MG63 (cell line): Measurements from ENCODE around the gene IL4I1. TPM values are rescaled to one million over a fixed set of nuclear protein-coding genes. Genes with fewer than 3 reads are reported as not detected.
"Not testable (repeated sequence)": the region's sequence is repeated elsewhere in the genome, so short reads cannot be mapped to it uniquely, and the experiment has no call there.

Experiments
- DNase-seq: peaks from one replicate; pipeline ENCODE4 v3.0.0-alpha.2; 2020
- H3K27me3 ChIP-seq: fragments of 250-450 bp; sonication (Bioruptor Pico); 2 replicates; pipeline ENCODE4 v1.5.1; 2020; ENCODE audit warnings: mild to moderate bottlenecking, moderate library complexity
- H3K36me3 ChIP-seq: fragments of 250-450 bp; sonication (Bioruptor Pico); 2 replicates; pipeline ENCODE4 v1.5.1; 2020; ENCODE audit warnings: mild to moderate bottlenecking, moderate library complexity
- H3K4me3 ChIP-seq: fragments of 250-450 bp; sonication (Bioruptor Pico); 2 replicates; pipeline ENCODE4 v1.5.1; 2020; ENCODE audit warnings: mild to moderate bottlenecking, moderate library complexity
- H3K9me3 ChIP-seq: fragments of 250-450 bp; sonication (Bioruptor Pico); 2 replicates; pipeline ENCODE4 v1.5.1; 2020; ENCODE audit warnings: mild to moderate bottlenecking, moderate library complexity
- total RNA-seq: library from RNA; depleted of rRNA; stranded (reverse); fragments of >200 nt; shearing (Covaris generic); gene quantifications from 2 replicates; pipeline ENCODE4 v1.2.3, GENCODE V29; 2014; ENCODE audit warnings: low replicate concordance

The IL4I1 gene
- total RNA-seq, 1 experiment from 2014 or later, result 3.6 TPM

GRCh38 chr19:49929121-49929610, 32.5 kb upstream of the IL4I1 start, which contains the start of the genes ATF5 and NUP62:
ATF5 (plus strand) TSS chr19:49929205; CDS start chr19:49930851, 1,646 bp downstream.
NUP62 (minus strand) TSS chr19:49929504; CDS start chr19:49909807, 19,697 bp downstream.
- Histone ChIP-seq H3K4me3 (peak within 1 kb of the TSS; percentile 97), H3K36me3 (peaks cover 61% of the 10 kb centered on the region)

DNA sequence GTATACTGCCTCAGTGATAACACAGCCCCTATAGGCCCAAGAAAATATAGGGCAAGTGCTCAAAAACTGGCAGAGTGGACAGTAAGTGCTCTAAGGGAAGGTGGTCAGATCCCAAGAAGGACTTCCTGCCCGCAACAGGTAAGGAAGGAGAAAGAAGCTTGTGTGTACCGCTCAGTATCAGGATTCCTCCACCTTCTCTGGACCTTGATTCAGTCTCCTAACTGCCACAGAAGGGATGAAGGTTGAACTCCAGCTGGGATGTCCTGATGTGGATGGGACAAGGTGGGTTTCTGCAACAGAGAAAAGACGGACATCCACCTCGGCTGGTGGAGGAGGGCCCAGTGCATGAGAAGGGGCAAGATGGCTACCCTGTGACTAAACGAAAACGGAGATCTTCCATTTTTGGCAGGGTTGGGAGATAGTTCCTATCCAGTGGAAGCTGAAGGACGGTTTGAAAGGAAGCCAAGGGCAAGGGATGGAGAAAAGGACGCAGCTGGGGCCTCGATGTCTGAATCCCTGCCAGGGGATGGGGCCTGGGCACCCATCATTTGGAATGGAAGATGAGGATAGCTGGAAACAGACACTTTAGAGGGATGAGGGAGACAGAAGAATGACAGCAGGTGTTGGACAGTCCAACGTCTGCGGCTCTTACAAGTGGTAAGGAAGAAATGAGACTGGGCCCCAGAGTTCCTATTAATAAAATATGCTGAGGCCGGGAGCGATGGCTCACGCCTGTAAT, 31.0 kb upstream of the IL4I1 start:
- no peaks in the 10 kb centered on the region for H3K9me3 ChIP-seq
- H3K27me3 ChIP-seq, result no peaks in the 10 kb centered on the region
- peaks cover 72% of the 10 kb centered on the region for H3K36me3 ChIP-seq
- DNase-seq, result no peak
- peak overlapping the region; percentile 97 for H3K4me3 ChIP-seq

More at GRCh38 chr19:49929121-49929610, 32.5 kb upstream of the IL4I1 start, which contains the start of the genes ATF5 and NUP62:
- H3K27me3 ChIP-seq, result no peaks in the 10 kb centered on the region
- no peaks in the 10 kb centered on the region for H3K9me3 ChIP-seq
- DNase-seq, result peak; percentile 92

- Histone ChIP-seq H3K36me3 (peaks cover 78% of the 10 kb centered on the region), H3K9me3 (no peaks in the 10 kb centered on the region), H3K4me3 (no peak overlapping the region), H3K27me3 (no peaks in the 10 kb centered on the region)
- DNase-seq, result no peak
Observed at GRCh38 chr19:49926515-49926914, 29.8 kb upstream of the IL4I1 start.

GRCh38 chr19:49925486-49925885, 28.8 kb upstream of the IL4I1 start:
- peaks cover 86% of the 10 kb centered on the region for H3K36me3 ChIP-seq
- H3K4me3 ChIP-seq, result no peak overlapping the region
- H3K9me3 ChIP-seq, result no peaks in the 10 kb centered on the region
- no peaks in the 10 kb centered on the region for H3K27me3 ChIP-seq
- DNase-seq, result no peak

- not testable (repeated sequence) for DNase-seq, H3K4me3 ChIP-seq, H3K27me3 ChIP-seq, H3K9me3 ChIP-seq
- peaks cover 90% of the 10 kb centered on the region for H3K36me3 ChIP-seq
Observed at GRCh38 chr19:49924881-49925210, 28.2 kb upstream of the IL4I1 start.

DNA sequence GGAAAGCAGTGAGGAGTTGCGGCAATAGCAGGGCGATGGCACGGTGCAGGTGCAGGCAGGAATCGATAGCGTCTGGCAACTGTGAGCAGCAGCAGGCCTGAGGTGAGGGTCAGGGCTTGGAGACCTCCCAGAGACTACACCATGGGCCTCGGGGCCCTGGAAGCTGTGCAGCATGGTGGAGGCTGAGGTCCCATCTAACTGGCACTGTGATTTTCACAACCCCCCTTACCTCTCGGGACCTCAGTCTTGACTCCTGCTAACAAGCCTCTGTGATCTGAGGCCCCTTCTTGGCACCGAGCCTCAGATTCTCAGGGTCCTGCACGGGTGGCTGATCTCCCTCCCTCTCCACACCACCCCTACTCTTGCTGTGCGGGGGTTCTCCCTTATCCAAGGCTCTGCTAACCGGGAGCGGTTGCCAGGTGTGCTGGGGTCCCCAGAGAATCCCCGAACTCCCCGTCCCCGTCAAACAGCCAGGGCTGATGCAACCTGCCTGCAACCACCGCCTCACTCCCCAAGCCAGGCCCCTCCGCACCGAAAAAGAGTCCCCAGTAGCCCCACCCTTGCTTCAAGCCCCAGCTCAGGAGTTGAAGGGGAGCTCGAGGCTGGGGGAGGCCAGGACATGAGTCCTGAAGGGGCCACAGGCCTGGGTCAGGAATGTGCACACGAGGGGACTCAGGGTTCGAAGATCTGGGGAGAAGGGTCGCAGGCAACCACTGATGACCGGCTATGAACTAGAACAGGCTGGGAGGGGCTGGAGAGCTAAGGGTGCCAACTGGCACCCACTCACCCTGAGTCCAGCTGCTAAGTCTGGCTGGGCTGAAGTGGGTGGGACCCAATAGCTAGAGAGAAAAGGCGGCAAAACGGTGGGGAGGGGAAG, 27.6 kb upstream of the IL4I1 start:
- peaks cover 95% of the 10 kb centered on the region for H3K36me3 ChIP-seq

GRCh38 chr19:49923055-49924003, 26.6 kb upstream of the IL4I1 start:
- no peak for DNase-seq
- Histone ChIP-seq H3K36me3 (peaks cover 92% of the 10 kb centered on the region), H3K9me3 (no peaks in the 10 kb centered on the region), H3K27me3 (no peaks in the 10 kb centered on the region), H3K4me3 (no peak overlapping the region)

More for the DNA sequence above, 27.6 kb upstream of the IL4I1 start:
- Histone ChIP-seq H3K27me3 (no peaks in the 10 kb centered on the region), H3K4me3 (no peak overlapping the region), H3K9me3 (no peaks in the 10 kb centered on the region)
- DNase-seq, result no peak

- Histone ChIP-seq H3K9me3 (no peaks in the 10 kb centered on the region), H3K27me3 (no peaks in the 10 kb centered on the region), H3K4me3 (no peak overlapping the region), H3K36me3 (peaks cover 91% of the 10 kb centered on the region)
- DNase-seq, result peak; percentile 59
Observed at GRCh38 chr19:49921871-49922795, 25.4 kb upstream of the IL4I1 start.

DNA sequence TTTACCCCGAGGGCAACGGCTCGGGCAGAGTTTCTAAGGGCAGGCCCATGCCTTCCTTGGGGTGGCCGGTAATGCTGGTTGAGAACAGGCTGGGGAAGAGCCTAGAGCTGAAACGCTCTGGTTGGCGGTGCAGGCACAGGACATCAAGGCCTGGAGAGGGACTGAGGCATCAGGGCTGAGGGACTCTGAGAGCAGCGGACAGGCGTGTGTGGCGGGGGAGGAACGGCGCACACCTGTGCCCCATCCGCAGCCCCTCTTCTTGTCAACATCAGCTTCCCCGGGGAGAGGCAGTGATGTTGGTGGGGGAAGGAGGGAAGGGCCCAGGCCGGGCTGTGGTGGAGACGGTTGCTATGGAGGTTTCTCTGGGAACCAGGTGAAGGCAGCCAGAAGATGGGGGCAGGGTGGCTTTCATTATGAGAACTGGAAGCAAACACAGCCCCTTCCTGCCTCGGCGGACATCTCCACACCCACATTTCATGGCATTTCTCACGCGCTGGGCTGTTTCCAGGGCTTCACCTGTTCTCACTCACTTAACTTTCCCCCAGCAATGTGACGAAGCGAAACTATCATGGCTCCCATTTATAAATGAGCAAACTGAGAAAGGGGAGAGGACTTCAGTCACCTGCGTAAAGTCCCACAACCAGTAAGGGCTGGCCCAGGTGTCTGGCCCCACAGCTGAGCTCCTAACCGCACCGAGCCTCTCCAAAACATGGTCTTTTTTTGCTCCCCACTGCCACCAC, 24.1 kb upstream of the IL4I1 start:
- Histone ChIP-seq H3K27me3 (no peaks in the 10 kb centered on the region), H3K4me3 (no peak overlapping the region), H3K36me3 (peaks cover 91% of the 10 kb centered on the region), H3K9me3 (no peaks in the 10 kb centered on the region)
- DNase-seq, result no peak

GRCh38 chr19:49918089-49918488, 21.4 kb upstream of the IL4I1 start:
- H3K27me3 ChIP-seq, result no peaks in the 10 kb centered on the region
- H3K36me3 ChIP-seq, result peaks cover 88% of the 10 kb centered on the region
- no peak for DNase-seq
- no peak overlapping the region for H3K4me3 ChIP-seq
- H3K9me3 ChIP-seq, result no peaks in the 10 kb centered on the region

DNA sequence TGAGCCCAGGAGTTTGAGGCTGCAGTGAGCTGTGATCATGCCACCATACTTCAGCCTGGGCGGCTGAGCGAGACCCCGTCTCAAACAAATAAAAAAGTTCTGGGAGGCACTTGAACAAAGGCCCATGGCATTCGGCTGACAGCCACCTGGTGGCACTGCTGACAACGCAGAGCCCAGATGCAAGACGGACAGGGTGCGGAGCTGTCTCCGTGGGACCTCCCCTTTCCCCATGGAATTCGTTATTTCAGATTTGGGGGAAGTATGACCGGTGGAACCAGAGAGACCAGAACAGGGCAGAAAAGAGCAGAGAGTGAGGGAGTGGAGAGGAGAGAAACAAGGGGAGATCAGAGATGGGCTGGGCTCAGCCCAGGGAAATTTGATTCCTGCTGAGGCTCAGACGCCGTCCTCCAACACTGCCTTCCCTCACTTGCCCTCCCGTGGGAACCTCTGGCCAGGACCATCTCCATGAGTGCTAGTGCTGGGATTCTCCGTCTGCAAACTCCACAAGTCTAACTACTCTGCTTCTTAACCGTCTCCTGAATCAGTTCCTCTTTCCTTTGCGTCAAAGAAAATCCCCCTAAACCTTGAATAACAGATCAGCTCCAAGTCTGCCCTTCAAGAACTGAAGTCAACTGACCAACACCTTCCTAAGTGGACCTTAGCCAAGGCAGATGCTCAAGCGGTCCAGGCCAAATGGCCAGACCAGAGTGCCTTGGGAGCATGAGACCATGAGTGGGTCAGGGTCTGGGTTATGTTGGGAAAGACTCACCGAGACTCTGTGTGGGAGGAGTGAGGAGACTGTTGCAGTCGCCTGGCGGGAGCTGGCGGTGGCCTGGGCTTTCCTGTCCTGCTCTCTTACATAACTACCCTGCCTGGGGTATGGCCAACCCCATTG, 20.4 kb upstream of the IL4I1 start:
- Histone ChIP-seq H3K9me3 (no peaks in the 10 kb centered on the region), H3K36me3 (peaks cover 90% of the 10 kb centered on the region), H3K27me3 (no peaks in the 10 kb centered on the region), H3K4me3 (no peak overlapping the region)
- no peak for DNase-seq

DNA sequence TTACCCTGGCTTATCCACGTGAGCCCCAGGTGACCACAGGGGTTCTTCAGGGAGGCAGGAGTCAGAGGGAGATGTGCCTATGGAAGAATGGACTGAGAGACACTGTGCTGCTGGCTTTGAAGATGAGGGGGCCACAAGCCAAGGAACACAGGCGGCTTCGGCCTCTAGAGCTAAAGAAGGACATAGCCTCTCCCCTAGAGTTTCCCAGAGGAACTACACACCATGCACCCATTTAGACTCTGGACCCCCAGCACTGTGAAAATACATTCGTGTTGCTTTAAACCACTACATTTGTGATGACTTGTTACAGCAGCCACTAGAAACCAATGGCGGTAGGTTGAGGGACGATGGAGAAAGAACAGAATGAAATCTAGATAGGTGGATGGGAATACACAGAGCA, 18.6 kb upstream of the IL4I1 start:
- DNase-seq, result no peak
- Histone ChIP-seq H3K4me3 (no peak overlapping the region), H3K9me3 (no peaks in the 10 kb centered on the region), H3K27me3 (no peaks in the 10 kb centered on the region), H3K36me3 (peaks cover 86% of the 10 kb centered on the region)

DNA sequence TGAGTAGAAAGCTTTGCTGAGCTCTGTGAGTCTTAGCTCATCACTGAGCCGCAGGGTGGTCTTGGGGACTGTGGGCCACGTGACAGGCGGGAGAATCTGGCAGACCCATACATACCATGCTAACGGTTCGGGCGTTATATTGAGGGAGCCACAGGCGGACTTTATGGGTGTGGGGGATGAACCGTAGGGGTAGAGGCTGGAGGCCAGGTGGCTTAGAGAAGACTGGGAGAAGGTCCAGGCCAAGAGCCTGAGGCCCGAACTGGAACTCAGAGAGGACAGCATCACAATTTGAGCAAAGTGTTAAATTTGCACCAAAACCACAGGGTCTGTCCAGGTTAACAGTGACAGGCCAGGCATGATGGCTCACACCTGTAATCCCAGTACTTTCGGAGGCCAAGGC, 17.0 kb upstream of the IL4I1 start:
- Histone ChIP-seq H3K27me3 (no peaks in the 10 kb centered on the region), H3K9me3 (no peaks in the 10 kb centered on the region), H3K36me3 (peaks cover 90% of the 10 kb centered on the region), H3K4me3 (no peak overlapping the region)
- no peak for DNase-seq
